IPS DF 6.9 (cell line): Measurements from ENCODE around the gene SND1.
A peak's percentile ranks its signal among the peaks of the same experiment; 100 is the strongest.

Source experiments
- DNase-seq: peaks from one replicate; pipeline ENCODE4 v3.0.0-alpha.2; 2013; ENCODE audit warnings: low read depth, low spot score
- H3K27ac ChIP-seq: one replicate; pipeline ENCODE4 v1.5.1; 2013; ENCODE audit warnings: low read length, control low read depth
- H3K27me3 ChIP-seq: 2 replicates; pipeline ENCODE4 v1.6.1; 2013; ENCODE audit warnings: mild to moderate bottlenecking, low read length; ENCODE audit not compliant: control insufficient read depth, insufficient read depth
- H3K36me3 ChIP-seq: 2 replicates; pipeline ENCODE4 v1.6.1; 2013; ENCODE audit warnings: low read length; ENCODE audit not compliant: control insufficient read depth, insufficient read depth
- H3K4me1 ChIP-seq: 2 replicates; pipeline ENCODE4 v1.6.1; 2013; ENCODE audit warnings: low read length; ENCODE audit not compliant: control insufficient read depth, insufficient read depth
- H3K4me3 ChIP-seq: 2 replicates; pipeline ENCODE4 v1.5.1; 2013; ENCODE audit warnings: mild to moderate bottlenecking, low read length
- H3K9me3 ChIP-seq: 2 replicates; pipeline ENCODE4 v1.6.1; 2013; ENCODE audit warnings: low read length, inconsistent platforms; ENCODE audit not compliant: control insufficient read depth, insufficient read depth
- WGBS: extraction: QIAGEN DNeasy Blood & Tissue Kit; methylation state at CpG from one replicate; pipeline ENCODE4 v1.1.7; 2013; ENCODE audit warnings: mixed read lengths, missing lambda C conversion rate; ENCODE audit not compliant: insufficient read length, insufficient coverage; 5-methylcytosine and 5-hydroxymethylcytosine counted together

SND1 gene

DNA sequence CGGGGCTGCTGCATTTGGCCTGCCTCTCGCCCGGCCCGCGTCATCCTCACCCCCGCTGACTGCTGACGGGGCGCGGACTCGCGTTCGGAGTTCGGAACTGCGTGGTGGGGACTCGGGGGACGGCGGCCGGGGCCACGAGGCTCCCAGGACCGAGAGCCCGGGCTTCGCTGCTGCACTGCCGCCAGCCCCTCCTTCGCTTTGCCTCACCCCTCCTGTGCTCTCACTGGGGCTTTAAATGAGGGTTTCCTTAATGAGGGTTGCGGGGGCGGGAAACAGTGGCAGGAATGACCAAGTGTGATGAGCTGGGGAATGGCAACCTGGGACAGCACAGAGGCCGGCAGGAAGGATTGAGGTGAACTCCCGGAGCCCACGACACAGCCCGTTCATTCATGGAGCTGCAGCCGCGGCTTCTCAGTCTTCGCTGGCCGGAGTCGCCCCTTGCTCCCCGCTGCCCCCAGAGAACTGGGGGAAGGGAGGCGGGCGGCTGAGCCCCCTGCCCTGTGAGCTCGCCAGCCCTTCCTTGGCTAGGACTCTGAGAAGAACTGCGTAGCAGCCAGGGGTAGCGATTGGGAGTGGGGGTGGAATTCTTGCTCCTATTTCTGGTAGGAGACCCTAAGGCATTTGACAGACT lies 380.7 kb downstream of the SND1 start:
- Histone ChIP-seq H3K9me3 (no peaks in the 10 kb centered on the region), H3K4me3 (peak overlapping the region; percentile 24; the same call in 1 of the 2 replicates), H3K27ac (no peak overlapping the region), H3K36me3 (peaks cover 7% of the 10 kb centered on the region), H3K4me1 (peaks cover 14% of the 10 kb centered on the region), H3K27me3 (peaks cover 4% of the 10 kb centered on the region; the same call in 1 of the 2 replicates)
- no CpG with 5 or more reads among the region's 41 CpGs for WGBS
- no peak for DNase-seq

GRCh38 chr7:128033246-128033645 lies 381.3 kb downstream of the SND1 start:
- H3K4me3 ChIP-seq: no peak overlapping the region
- H3K27ac ChIP-seq: no peak overlapping the region
- peaks cover 4% of the 10 kb centered on the region; the same call in 1 of the 2 replicates for H3K27me3 ChIP-seq
- H3K36me3 ChIP-seq: peaks cover 7% of the 10 kb centered on the region
- H3K4me1 ChIP-seq: peaks cover 13% of the 10 kb centered on the region
- no CpG with 5 or more reads among the region's 9 CpGs for WGBS
- H3K9me3 ChIP-seq: no peaks in the 10 kb centered on the region
- DNase-seq: no peak

DNA sequence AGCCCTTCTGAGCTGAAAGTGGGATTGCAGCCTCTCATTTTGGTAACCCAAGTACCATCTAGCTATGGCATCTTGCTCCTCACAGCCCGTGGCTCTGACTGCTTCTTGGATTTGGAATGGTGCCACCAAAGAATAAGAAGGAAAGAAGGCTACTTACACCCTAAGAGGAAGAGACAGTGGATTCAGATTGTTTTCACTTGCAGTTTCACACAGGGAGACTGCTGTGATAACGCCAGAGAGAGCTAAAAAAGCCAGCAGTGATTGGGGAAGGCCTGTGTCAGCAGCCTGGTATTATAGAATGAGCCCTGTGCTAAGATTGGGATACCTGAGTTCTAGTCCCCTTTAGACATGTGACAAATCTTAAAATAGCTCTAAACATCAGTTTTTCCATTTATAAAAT lies 382.8 kb downstream of the SND1 start:
- no peak for DNase-seq
- no CpG with 5 or more reads among the region's 2 CpGs for WGBS
- no peaks in the 10 kb centered on the region for H3K9me3 ChIP-seq
- H3K4me1 ChIP-seq: peaks cover 7% of the 10 kb centered on the region
- no peaks in the 10 kb centered on the region; the same call in 1 of the 2 replicates for H3K27me3 ChIP-seq
- H3K4me3 ChIP-seq: no peak overlapping the region
- H3K36me3 ChIP-seq: no peaks in the 10 kb centered on the region
- no peak overlapping the region for H3K27ac ChIP-seq

- no peaks in the 10 kb centered on the region for H3K4me1 ChIP-seq
- H3K36me3 ChIP-seq: no peaks in the 10 kb centered on the region
- no peaks in the 10 kb centered on the region; the same call in 1 of the 2 replicates for H3K27me3 ChIP-seq
- no peak overlapping the region for H3K4me3 ChIP-seq
- no peak overlapping the region for H3K27ac ChIP-seq
- no CpG with 5 or more reads among the region's 3 CpGs for WGBS
- DNase-seq: no peak
- no peaks in the 10 kb centered on the region for H3K9me3 ChIP-seq
These were observed 383.7 kb downstream of the SND1 start for GRCh38 chr7:128035712-128036111.

DNA sequence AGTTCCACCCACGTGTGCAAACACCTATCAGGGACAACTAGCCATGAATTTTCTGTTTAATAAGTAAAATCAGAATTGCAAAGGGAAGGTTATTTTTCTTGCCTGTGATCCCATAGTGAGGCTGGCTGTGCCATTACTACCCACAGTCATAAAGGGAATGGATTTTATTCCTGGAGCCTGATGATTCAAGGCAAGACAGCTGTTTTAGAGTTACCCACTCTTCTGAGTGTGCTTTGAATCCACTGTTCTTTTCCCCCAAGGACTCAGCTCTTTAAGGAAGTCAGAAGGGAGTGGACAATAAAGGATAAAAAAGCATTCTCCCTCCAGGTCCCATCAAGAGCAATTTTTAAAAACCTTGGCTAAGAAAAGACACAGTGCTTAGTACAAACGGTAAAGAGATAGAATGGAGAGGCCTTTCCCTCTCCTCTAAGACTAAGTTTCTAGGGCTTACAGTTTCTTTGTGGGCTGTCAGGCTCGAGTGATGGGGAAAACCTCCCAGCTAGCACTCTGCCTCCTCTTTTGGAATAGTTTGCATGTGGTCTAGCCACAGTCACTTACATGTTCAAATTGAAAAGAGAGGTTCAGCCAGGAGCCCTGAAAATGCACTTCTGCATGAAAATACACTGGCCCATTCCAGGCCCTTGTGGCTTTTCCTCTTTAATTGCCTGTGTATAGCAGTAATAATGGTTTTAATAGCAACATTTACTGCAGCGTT lies 384.4 kb downstream of the SND1 start:
- Histone ChIP-seq H3K4me1 (no peaks in the 10 kb centered on the region), H3K27ac (no peak overlapping the region), H3K36me3 (no peaks in the 10 kb centered on the region), H3K4me3 (no peak overlapping the region), H3K9me3 (no peaks in the 10 kb centered on the region), H3K27me3 (no peaks in the 10 kb centered on the region; the same call in 1 of the 2 replicates)
- no peak for DNase-seq
- WGBS: no CpG with 5 or more reads among the region's 4 CpGs

- Histone ChIP-seq H3K27ac (no peak overlapping the region), H3K9me3 (no peaks in the 10 kb centered on the region), H3K27me3 (no peaks in the 10 kb centered on the region; the same call in 1 of the 2 replicates), H3K4me3 (no peak overlapping the region), H3K36me3 (no peaks in the 10 kb centered on the region), H3K4me1 (no peaks in the 10 kb centered on the region)
- DNase-seq: no peak
- WGBS: no CpG with 5 or more reads among the region's 2 CpGs
These were observed 385.1 kb downstream of the SND1 start for GRCh38 chr7:128037081-128037480.

DNA sequence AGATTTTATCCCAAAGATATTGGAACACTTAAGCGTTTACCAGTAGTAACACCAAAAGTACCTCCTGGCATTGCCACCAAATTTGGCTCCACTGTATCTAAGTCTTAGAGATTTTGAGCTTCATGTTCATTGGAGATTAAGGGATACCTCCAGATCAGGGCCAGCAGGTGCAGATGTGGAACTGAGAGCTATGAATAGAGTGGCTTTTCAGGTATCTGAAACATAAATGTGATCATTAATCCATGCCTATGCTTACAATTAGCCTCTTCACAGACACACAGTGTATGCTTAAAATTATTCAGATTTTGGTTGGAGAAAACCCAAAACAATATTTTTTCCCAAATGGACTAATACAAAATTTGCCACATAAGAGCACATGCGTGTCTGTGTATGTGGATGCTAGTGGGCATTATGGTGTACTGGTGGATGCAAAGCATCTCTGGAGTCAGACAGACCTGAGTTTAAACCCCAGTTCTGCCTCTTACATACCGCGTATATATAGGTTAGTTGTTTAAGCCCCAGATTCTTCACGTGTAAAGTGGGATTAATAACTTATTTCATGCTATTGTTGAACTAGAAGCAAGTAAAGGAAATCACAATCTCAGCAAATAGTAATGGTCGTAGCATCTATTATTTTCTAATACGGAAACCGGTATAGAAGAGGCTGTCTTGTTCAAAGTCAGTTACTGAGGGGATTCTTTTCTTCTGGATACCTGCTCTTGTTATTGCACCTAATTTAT lies 386.1 kb downstream of the SND1 start:
- H3K36me3 ChIP-seq: no peaks in the 10 kb centered on the region
- H3K27ac ChIP-seq: no peak overlapping the region
- DNase-seq: no peak
- WGBS: no CpG with 5 or more reads among the region's 8 CpGs
- H3K4me1 ChIP-seq: no peaks in the 10 kb centered on the region
- H3K9me3 ChIP-seq: no peaks in the 10 kb centered on the region
- H3K27me3 ChIP-seq: no peaks in the 10 kb centered on the region; the same call in 1 of the 2 replicates
- no peak overlapping the region for H3K4me3 ChIP-seq

DNA sequence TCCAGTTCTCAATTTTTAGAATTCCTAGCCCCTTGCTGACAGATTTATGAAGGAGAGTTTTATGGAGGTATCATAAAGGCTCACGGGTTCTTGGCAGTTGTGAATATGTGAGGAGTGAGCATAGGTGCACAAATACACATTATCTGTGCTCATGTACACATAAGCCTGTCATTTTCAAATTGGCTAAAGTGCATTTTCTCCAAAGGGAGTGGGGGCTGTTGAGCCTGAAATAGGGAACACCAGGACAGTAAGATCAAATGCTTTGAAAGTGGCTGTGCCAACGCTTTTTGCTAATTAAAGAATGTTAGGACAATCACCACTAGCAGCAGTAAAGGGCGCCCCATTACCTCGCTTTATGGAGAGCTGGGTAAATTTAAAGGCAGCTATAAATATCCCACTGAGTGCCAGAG lies 387.6 kb downstream of the SND1 start:
- no peak for DNase-seq
- no peaks in the 10 kb centered on the region for H3K9me3 ChIP-seq
- no CpG with 5 or more reads among the region's 4 CpGs for WGBS
- H3K27ac ChIP-seq: no peak overlapping the region
- no peaks in the 10 kb centered on the region for H3K36me3 ChIP-seq
- H3K4me3 ChIP-seq: no peak overlapping the region
- H3K4me1 ChIP-seq: no peaks in the 10 kb centered on the region
- H3K27me3 ChIP-seq: no peaks in the 10 kb centered on the region

GRCh38 chr7:128040205-128040604 lies 388.2 kb downstream of the SND1 start:
- H3K27ac ChIP-seq: no peak overlapping the region
- H3K27me3 ChIP-seq: no peaks in the 10 kb centered on the region
- no peaks in the 10 kb centered on the region for H3K9me3 ChIP-seq
- no CpG with 5 or more reads among the region's 3 CpGs for WGBS
- H3K4me3 ChIP-seq: no peak overlapping the region
- no peaks in the 10 kb centered on the region for H3K36me3 ChIP-seq
- no peak for DNase-seq
- H3K4me1 ChIP-seq: no peaks in the 10 kb centered on the region

- WGBS: no CpG with 5 or more reads among the region's 7 CpGs
- no peak for DNase-seq
- Histone ChIP-seq H3K4me3 (no peak overlapping the region), H3K9me3 (no peaks in the 10 kb centered on the region), H3K27ac (no peak overlapping the region), H3K4me1 (no peaks in the 10 kb centered on the region), H3K36me3 (no peaks in the 10 kb centered on the region), H3K27me3 (no peaks in the 10 kb centered on the region)
These were observed 389.2 kb downstream of the SND1 start for GRCh38 chr7:128041203-128041602.
